Raji (cell line): ENCODE data around the gene PLEKHH2.

Experiments
- POLR2A ChIP-seq: IDR thresholded peaks from 2 replicates; pipeline ENCODE4 v1.6.1; 2011; ENCODE audit warnings: low read depth, low read length, control low read depth; ENCODE audit not compliant: insufficient read depth

PLEKHH2 gene

DNA sequence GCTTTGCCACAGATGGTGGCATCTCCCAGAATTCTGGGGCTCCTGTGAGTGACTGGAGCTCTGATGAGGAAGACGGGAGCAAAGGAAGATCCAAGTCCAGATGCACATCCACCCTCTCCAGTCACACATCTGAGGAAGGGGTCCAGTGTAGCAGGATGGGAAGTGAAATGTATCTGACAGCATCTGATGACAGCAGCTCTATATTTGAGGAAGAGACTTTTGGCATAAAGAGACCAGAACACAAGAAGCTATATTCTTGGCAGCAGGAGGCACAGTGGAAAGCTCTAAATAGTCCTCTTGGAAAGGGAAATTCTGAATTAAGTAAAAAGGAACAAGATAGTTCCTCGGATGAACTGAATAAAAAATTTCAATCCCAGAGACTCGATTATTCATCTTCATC lies 62.7 kb downstream of the PLEKHH2 start:
- TF ChIP-seq POLR2A = no peak

DNA sequence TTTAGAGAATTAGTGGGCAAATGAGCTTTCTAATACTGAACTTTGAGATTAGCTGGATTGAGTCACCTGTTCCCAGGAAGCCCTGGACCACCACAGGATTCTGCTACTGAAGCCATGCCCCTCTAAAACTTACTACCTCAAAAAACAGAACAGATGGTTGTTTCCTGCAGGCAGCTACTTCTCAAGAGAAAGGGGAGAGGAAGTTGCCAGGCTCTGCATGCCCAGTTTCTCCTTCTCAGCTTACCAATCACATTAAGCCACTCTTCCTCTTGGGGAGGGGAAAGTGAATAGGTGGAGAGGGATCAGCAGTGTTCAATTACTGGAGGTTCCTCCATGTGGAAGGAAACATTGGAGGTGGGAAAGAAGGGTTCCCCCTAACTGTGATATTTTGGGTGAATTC lies 64.1 kb downstream of the PLEKHH2 start:
- no peak for TF ChIP-seq POLR2A

- no peak for TF ChIP-seq POLR2A
These were observed 70.4 kb downstream of the PLEKHH2 start for GRCh38 chr2:43707255-43708015.

DNA sequence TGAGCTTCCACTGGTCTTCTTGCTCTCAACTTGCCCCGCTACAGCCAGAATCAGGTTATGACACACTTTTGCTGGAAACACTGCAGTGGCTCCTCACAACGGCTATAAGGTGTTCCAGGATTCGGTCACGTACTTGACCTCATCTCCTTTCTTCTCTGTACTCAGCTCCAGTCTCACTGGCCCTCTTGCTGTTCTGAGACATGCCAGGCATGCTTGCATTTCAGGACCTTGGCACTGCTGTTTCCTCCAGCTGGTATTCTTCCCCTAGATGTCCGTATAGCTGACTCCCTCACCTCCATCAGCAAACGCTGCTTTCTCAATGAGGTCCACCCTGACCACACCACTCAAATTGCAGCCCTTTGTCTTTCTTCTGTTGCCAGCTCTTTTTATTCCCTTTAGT lies 71.1 kb downstream of the PLEKHH2 start:
- TF ChIP-seq POLR2A = no peak

DNA sequence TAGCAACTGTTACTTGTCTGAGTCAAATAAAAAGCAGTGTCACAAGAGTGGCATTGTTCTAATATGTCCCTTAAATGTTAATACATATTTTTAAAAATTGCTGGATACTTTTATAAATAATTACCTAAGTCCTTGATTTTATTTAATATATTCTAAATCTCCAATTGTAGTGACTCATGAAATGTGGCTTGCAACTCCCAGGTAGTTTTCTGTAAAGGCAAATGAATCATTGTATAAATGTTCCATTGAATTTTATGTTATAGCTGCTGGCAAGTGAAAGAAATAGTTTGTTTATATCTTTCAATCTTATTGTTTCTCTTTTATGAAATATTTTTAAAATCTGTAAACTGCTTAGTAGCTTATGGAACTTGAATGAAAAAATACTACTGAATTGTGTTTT lies 71.8 kb downstream of the PLEKHH2 start:
- TF ChIP-seq POLR2A = no peak

GRCh38 chr2:43710866-43711265 lies 73.8 kb downstream of the PLEKHH2 start:
- TF ChIP-seq POLR2A = no peak

DNA sequence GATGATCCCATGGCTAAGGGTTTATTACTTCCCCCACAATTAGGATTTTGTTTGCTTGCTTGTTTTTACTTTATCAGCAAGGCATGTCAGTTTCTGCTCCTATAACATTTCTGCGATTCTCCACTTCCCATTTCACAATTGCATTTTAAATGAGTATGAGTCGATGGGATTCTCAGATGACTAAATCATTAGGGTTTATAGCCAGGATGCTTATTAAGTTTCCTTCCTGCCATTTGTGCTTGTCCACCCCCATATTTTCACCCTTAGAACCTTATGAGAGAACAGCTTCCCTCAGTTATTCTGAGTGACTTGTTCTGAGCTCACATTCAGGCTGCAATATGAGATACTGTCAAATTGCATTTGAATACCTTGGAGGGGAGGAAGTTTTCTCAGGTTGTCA lies 77.1 kb downstream of the PLEKHH2 start:
- no peak for TF ChIP-seq POLR2A

GRCh38 chr2:43715300-43716098 lies 78.4 kb downstream of the PLEKHH2 start:
- no peak for TF ChIP-seq POLR2A

- no peak for TF ChIP-seq POLR2A
These were observed 80.3 kb downstream of the PLEKHH2 start for GRCh38 chr2:43717322-43717721.

DNA sequence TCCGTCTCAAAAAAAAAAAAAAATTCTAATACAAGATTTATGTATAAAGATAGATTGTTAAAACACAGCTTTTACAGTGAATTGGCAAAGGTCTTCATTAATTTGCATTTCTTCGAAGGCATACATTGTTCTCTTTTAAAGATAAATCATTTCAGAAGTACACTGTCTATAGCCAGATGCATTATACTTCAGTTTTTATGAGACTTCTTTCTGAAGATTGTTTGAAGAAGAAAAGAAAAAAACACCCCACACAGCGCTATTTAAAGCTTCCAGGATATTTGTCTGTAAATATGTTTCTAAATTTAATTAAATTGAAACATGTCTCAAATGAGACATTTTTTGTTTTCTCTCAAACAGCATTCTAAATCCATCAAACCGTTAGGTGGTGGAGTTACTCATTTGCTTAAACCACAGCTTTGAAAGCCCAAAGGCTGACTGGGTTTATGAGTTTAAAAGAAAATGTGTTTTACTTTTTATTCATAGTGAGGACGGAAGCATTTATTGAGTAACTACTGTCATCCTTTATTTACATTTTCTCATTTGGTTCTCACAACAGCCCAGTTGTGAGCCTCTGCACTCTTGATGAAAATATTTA lies 81.6 kb downstream of the PLEKHH2 start:
- TF ChIP-seq POLR2A = no peak

GRCh38 chr2:43724728-43725526 lies 87.9 kb downstream of the PLEKHH2 start:
- no peak for TF ChIP-seq POLR2A

GRCh38 chr2:43725711-43726246 lies 88.7 kb downstream of the PLEKHH2 start:
- TF ChIP-seq POLR2A = no peak

- TF ChIP-seq POLR2A = no peak
These were observed 90.6 kb downstream of the PLEKHH2 start for GRCh38 chr2:43727634-43728014.

- TF ChIP-seq POLR2A = no peak
These were observed 92.6 kb downstream of the PLEKHH2 start for GRCh38 chr2:43729491-43730174.

GRCh38 chr2:43731211-43731610 lies 94.2 kb downstream of the PLEKHH2 start:
- no peak for TF ChIP-seq POLR2A

- no peak for TF ChIP-seq POLR2A
These were observed 99.6 kb downstream of the PLEKHH2 start for GRCh38 chr2:43736637-43737036.
